OCI-LY1 (cell line): ENCODE results near the gene C1QL2.

Source experiments
- CTCF ChIP-seq: fragments of 200-600 bp; sonication (generic), shearing (Covaris generic); IDR thresholded peaks from 2 replicates; pipeline ENCODE4 v1.5.1; 2017; ENCODE audit warnings: mild to moderate bottlenecking, antibody characterized with exemption, low read length, moderate library complexity, mixed read lengths
- EZH2 ChIP-seq: fragments of 200-600 bp; sonication (generic), shearing (Covaris generic); IDR thresholded peaks from 2 replicates; pipeline ENCODE4 v1.8.0; 2017; ENCODE audit warnings: borderline replicate concordance, mixed run types, mild to moderate bottlenecking, antibody characterized with exemption, low read length, moderate library complexity, mixed read lengths

- TF ChIP-seq CTCF (no peak), EZH2 (no peak)
Measured at GRCh38 chr2:119119999-119120756, 38.4 kb downstream of the C1QL2 start.
